ENCODE results near the gene FAM200C. TPM values are rescaled to one million over a fixed set of nuclear protein-coding genes. Genes with fewer than 3 reads are reported as not detected.

The FAM200C gene
- total and polyA plus RNA-seq, 10 of the 15 experiments (the other 5 are each of a cell fraction or from before 2014, with no cell fraction given) = 1.0 to 5.4 (median 2.2) TPM

GRCh38 chr5:160371294-160371693 is 28.6 kb downstream of the FAM200C start (continued):
- TF ChIP-seq REST (IDR thresholded peaks at IDR 0.05; ENCODE audit: low read depth, low read length) (no peak), ZBTB40 (IDR thresholded peaks at IDR 0.05; ENCODE audit: borderline replicate concordance) (no peak), HDGF (IDR thresholded peaks at IDR 0.05) (no peak), MYC (IDR thresholded peaks at IDR 0.05; ENCODE audit: insufficient read depth, insufficient read length, insufficient replicate concordance, low read length, severe bottlenecking) (no peak), MTA2 (IDR thresholded peaks at IDR 0.05; ENCODE audit: low read depth) (no peak), NFIC (IDR thresholded peaks at IDR 0.05; ENCODE audit: low read depth, low read length) (no peak), SRF (IDR thresholded peaks at IDR 0.05; ENCODE audit: low read depth in 2 of 2, low read length in 2 of 2) (no peak), STAT3 (IDR thresholded peaks at IDR 0.05; ENCODE audit: low read depth, low read length) (no peak), POLR2AphosphoS2 (IDR thresholded peaks at IDR 0.05; ENCODE audit: low read depth, low read length) (no peak), CREB1 (IDR thresholded peaks at IDR 0.05; ENCODE audit: low read depth) (no peak)
- TF ChIP-seq, protein P1, sequence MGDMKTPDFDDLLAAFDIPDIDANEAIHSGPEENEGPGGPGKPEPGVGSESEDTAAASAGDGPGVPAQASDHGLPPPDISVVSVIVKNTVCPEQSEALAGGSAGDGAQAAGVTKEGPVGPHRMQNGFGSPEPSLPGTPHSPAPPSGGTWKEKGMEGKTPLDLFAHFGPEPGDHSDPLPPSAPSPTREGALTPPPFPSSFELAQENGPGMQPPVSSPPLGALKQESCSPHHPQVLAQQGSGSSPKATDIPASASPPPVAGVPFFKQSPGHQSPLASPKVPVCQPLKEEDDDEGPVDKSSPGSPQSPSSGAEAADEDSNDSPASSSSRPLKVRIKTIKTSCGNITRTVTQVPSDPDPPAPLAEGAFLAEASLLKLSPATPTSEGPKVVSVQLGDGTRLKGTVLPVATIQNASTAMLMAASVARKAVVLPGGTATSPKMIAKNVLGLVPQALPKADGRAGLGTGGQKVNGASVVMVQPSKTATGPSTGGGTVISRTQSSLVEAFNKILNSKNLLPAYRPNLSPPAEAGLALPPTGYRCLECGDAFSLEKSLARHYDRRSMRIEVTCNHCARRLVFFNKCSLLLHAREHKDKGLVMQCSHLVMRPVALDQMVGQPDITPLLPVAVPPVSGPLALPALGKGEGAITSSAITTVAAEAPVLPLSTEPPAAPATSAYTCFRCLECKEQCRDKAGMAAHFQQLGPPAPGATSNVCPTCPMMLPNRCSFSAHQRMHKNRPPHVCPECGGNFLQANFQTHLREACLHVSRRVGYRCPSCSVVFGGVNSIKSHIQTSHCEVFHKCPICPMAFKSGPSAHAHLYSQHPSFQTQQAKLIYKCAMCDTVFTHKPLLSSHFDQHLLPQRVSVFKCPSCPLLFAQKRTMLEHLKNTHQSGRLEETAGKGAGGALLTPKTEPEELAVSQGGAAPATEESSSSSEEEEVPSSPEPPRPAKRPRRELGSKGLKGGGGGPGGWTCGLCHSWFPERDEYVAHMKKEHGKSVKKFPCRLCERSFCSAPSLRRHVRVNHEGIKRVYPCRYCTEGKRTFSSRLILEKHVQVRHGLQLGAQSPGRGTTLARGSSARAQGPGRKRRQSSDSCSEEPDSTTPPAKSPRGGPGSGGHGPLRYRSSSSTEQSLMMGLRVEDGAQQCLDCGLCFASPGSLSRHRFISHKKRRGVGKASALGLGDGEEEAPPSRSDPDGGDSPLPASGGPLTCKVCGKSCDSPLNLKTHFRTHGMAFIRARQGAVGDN (IDR thresholded peaks at IDR 0.05) = no peak
- TF ChIP-seq, protein P2, sequence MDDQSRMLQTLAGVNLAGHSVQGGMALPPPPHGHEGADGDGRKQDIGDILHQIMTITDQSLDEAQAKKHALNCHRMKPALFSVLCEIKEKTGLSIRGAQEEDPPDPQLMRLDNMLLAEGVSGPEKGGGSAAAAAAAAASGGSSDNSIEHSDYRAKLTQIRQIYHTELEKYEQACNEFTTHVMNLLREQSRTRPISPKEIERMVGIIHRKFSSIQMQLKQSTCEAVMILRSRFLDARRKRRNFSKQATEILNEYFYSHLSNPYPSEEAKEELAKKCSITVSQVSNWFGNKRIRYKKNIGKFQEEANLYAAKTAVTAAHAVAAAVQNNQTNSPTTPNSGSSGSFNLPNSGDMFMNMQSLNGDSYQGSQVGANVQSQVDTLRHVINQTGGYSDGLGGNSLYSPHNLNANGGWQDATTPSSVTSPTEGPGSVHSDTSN (IDR thresholded peaks at IDR 0.05; ENCODE audit: insufficient replicate concordance, low read depth, low read length) = no peak
